Mammary epithelial cell (primary cell): ENCODE data around the gene ELMO1.

Experiments used
- EZH2 ChIP-seq: IDR thresholded peaks from 2 replicates; pipeline ENCODE4 v1.6.1; 2012; ENCODE audit warnings: low read length, inconsistent platforms, borderline replicate concordance
- TF ChIP-seq, protein P1 (sequence below), 2 donors: IDR thresholded peaks in 1 of 2; conservative IDR thresholded peaks in 1 of 2; 2 replicates each; pipeline ENCODE4 v1.5.1; 2011 to 2012; ENCODE audit warnings: inconsistent platforms in 2 of 2, low read length in 2 of 2, mild to moderate bottlenecking in 2 of 2, control low read depth in 1 of 2, low read depth in 1 of 2; ENCODE audit not compliant: insufficient read depth in 1 of 2; ENCODE audit errors: extremely low read depth in 1 of 2

GRCh38 chr7:37150180-37150579 lies 298.5 kb downstream of the ELMO1 start:
- TF ChIP-seq, protein P1, sequence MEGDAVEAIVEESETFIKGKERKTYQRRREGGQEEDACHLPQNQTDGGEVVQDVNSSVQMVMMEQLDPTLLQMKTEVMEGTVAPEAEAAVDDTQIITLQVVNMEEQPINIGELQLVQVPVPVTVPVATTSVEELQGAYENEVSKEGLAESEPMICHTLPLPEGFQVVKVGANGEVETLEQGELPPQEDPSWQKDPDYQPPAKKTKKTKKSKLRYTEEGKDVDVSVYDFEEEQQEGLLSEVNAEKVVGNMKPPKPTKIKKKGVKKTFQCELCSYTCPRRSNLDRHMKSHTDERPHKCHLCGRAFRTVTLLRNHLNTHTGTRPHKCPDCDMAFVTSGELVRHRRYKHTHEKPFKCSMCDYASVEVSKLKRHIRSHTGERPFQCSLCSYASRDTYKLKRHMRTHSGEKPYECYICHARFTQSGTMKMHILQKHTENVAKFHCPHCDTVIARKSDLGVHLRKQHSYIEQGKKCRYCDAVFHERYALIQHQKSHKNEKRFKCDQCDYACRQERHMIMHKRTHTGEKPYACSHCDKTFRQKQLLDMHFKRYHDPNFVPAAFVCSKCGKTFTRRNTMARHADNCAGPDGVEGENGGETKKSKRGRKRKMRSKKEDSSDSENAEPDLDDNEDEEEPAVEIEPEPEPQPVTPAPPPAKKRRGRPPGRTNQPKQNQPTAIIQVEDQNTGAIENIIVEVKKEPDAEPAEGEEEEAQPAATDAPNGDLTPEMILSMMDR (conservative IDR thresholded peaks at IDR 0.05 in 1 of 2, IDR thresholded peaks at IDR 0.05 in 1 of 2; ENCODE audit: extremely low read depth in 1 of 2, insufficient read depth in 1 of 2, low read depth in 1 of 2, low read length in 2 of 2): no peak
- no peak for TF ChIP-seq EZH2
